NCI-H1105 treated with DMSO at 0.1 percent for 48 hours (cell line): ENCODE measurements around the gene SH3BP1.

Experiments used
- DNase-seq: peaks from one replicate; lab custom pipeline; 2025; lab: John Stamatoyannopoulos, UW

Gene SH3BP1

GRCh38 chr22:37659066-37659896 is 19.8 kb downstream of the SH3BP1 start:
- DNase-seq, result no peak

- no peak for DNase-seq
These were observed 20.6 kb downstream of the SH3BP1 start for GRCh38 chr22:37659897-37660708.

DNA sequence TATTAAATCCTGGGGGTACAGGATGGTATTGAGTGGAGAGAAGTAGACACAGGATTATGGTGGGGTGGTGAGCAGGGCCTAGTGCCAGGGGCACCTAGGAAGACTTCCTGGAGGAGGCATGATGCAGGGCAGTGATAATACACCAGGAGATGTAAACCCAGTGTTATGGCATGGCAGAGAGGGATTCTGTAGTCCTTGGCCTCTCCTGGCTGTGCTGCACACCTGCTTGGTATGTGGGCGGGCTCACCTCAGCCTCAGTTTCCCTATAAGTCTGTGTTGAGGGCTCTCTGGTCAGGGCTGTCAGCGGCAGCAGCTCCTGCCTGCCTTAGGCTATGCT is 21.2 kb downstream of the SH3BP1 start:
- no peak for DNase-seq

- peak; percentile 3 for DNase-seq
These were observed 21.9 kb downstream of the SH3BP1 start for GRCh38 chr22:37661160-37661924.

DNA sequence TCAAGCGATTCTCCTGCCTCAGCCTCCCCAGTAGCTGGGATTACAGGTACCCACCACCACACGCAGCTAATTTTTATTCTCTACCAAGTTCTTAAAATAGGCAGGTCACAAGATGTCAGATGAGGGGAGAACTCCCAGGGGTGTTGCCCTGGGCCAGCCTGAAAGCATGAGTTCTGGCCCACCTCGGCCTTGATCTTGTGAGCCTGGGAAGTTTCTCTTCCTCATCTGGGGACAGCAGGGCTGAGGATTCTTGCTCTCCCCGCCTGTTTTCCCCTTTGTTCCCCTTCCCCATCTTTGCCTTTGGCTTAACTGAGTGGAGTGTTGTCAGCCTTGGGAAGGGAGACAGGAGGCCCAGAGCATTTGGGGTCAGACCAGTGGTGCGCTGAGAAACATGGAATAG is 22.6 kb downstream of the SH3BP1 start:
- no peak for DNase-seq

- DNase-seq, result no peak
These were observed 24.2 kb downstream of the SH3BP1 start for GRCh38 chr22:37663521-37664140.

GRCh38 chr22:37664249-37665101 is 25.0 kb downstream of the SH3BP1 start:
- no peak for DNase-seq

GRCh38 chr22:37665487-37665886 is 26.0 kb downstream of the SH3BP1 start:
- no peak for DNase-seq

GRCh38 chr22:37669586-37669985 is 30.1 kb downstream of the SH3BP1 start:
- DNase-seq, result no peak

GRCh38 chr22:37672206-37672919 is 32.9 kb downstream of the SH3BP1 start:
- DNase-seq, result no peak

DNA sequence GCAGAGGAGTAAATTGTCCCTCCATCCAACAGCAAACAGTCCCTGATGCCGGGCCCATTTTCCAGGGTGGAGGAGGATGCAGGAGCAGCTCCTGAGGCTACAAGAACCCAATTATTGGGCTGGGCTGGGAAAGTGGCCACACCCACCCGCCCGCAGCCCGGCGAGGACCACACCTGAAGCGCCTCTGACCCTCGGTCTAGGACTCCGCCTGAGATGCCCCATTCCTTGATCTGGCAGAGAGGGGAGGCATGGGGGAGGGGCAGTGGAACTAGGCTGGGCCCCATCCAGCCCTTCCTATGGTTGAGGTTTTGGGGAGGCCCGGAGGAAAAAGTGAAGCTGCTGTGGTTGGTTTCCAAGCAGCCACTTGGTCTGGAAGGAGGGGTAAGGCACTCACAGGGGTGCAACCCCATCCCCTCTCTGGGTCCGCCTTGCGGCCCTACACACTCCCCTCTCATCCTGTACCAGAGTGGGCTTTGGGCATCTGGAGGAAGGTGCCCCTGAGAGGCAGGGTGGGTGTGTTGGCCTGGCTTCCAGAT is 33.5 kb downstream of the SH3BP1 start:
- no peak for DNase-seq

DNA sequence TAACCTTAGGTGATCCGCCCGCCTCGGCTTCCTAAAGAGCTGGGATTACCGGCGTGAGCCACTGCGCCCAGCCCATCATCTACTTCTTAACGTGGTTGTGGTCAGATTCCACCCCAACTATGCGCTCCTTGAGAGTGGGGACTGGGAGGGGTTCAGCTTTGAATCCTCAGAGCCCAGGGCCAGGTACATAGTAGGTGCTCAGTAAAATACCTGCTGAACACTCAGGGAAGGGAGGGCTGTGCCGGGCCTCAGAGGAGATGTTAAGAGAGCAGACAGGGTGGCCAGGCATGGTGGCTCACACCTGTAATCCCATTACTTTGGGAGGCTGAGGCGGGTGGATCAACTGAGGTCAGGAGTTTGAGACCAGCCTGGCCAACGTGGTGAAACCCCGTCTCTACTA is 34.8 kb downstream of the SH3BP1 start:
- DNase-seq, result no peak

DNA sequence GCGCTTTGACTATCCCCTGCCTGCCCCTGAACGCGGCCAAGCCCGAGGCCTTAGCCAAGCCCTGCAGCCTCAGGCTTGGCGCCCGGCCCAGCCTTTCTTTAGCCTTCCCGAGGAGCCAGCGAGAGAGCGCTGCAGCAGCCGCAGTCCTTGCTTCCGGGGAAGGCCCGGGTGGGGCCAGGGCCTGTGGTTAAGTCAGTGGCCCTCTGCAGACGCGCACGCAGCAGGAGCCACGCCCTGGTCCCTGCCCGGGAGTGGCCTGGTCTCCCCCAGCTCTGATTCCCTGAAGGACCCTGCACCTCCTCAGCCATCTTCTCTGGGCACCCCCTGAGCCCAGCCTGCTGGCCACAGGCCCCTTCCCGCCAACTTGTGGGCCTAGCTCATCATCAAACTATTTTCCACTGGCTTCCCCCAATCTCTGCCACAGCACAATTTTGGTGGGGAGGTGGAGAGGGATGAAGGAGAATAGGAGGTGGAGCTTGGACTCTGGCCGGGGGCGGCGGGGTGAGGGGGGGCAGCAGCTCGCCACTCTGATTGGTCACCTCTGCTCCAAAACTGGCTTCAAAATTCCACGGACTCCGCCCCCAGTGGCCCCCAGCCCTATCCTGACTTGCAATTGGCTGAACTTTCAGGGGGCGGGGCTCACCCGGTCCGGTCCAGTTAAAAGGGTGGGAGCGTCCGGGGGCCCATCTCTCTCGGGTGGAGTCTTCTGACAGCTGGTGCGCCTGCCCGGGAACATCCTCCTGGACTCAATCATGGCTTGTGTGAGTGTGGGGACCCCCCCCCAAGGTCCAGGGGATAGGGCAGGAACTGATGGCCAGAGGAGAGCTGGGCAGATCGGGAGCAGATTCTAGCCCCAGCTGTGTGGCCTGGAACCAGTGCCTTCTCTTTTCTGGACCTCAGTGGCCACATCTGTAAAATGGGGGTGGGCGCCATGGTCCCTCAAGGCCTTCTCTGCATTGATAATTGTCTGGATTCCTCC is 35.8 kb downstream of the SH3BP1 start, which contains the start of gene LGALS1:
LGALS1 (plus strand) TSS at position 686 of the 979 bp plus-strand sequence; CDS start at position 753, 67 bp downstream.
- DNase-seq, result peak; percentile 50

- no peak for DNase-seq
These were observed 36.7 kb downstream of the SH3BP1 start for GRCh38 chr22:37675930-37676735.

- DNase-seq, result no peak
These were observed 37.4 kb downstream of the SH3BP1 start for GRCh38 chr22:37676736-37677492.

- no peak for DNase-seq
These were observed 38.1 kb downstream of the SH3BP1 start for GRCh38 chr22:37677493-37677974.

- DNase-seq, result no peak
These were observed 38.9 kb downstream of the SH3BP1 start for GRCh38 chr22:37678372-37678771.
